ENCODE results near the gene MYORG. TPM values are rescaled to one million over a fixed set of nuclear protein-coding genes. Genes with fewer than 3 reads are reported as not detected.

Gene MYORG
- total RNA-seq: 6.2 TPM

DNA sequence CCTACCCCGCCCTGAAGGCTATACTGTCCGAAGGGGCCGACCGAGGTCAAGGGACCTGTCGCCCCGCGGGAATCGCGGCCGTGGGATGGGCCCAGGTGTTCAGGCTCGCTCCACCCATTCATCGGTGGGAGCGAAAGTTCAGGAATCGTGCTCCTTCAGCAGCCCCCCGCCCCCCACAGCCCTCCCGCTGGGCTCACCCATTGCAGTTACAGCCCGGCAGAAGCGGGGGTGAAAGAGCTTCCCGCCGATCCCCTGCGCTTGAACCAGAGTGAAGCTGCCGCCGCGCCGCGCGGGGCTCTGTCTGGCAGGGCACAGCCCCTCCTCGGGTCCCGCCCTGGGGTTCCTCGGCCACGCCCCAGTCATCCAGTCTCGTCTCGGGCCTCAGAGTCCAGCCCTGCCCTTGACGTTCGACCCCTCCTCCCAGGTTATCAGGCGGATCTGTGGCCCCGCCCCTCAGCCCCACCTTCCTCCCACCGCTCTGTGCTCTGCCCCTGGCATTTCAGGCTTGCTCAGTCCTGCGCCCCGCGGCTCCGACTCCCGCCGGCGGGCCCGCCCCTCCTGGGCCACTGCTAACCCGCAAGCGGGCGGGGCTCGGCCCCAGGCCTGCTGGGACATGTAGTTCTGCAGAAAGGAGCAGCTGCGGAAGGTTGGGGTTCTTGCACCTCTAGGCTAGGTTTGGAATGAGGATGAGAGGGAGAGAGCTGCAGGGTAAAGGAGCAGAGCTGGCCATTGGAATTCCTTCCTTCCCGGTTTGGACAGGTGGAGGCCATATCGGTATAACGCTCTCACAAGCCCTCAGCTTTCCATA, at the start of gene MYORG:
Gene MYORG, minus strand, starts transcription at position 303 of the 808 bp plus-strand sequence. CDS start 3,955 bp downstream, outside the sequence.

DNA sequence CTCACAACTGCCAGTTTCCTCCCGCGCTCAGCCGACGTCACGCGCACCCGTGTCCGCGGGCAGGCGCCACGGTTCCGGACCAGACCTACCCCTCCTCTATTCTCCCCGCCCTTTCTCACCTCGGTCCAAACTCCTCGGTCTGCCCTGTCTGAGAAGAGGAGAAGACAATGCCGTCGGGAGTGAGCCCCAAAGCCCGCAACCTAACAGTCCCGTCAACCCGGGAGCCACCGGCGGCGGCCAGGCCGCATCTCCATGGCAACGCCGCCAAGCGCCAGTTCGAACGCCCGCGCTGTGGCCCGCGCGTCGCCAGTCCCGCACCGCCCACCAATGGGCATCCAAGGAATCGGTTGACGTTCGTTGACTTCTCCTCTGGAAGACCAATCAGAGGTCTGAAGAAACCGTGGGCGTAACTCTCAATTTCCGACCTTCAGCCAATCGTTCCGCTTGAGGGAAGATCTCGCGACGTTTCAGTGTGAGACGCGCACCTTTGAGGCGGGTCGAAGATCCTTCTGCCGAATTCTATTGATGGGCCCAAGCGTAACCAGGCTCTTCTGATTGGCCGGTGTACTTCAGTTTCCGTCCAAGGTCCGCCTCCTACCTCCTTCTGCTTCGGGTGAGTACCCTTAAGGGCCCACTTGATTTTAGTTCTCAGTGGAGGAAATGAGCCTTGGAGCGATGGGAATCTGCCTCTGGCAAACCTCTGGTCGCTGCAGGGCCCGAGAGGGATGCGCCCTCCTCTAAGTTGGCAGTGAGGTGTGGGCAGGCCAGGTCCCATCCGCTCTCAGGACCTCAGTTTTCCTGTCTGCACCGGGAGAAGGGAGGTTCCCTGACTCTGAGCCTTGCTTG, 47.5 kb downstream of the MYORG start, which contains the start of the genes KIF24 and NUDT2:
Gene KIF24, minus strand, starts transcription at position 282 of the 846 bp plus-strand sequence. CDS start 17,922 bp downstream, outside the sequence.
Gene NUDT2, plus strand, starts transcription at position 583 of the 846 bp plus-strand sequence. CDS start 9,471 bp downstream, outside the sequence.

Small RNA genes lying within 50 kb of the gene (small RNA-seq; reads per million reads assigned to genes)
- gene RF00019: not detected

Other genes with a start within 250 kb of the MYORG start
- 36.7 TPM for gene UBAP1, start 197.9 kb downstream of the MYORG start, total RNA-seq
- 3.2 TPM for gene KIF24, start 47.6 kb downstream of the MYORG start, total RNA-seq
- 18.7 TPM for gene NUDT2, start 47.3 kb downstream of the MYORG start, total RNA-seq
- gene FAM219A, start 81.7 kb upstream of the MYORG start, total RNA-seq: 36.4 TPM
- 4.4 TPM for gene DNAI1, start 81.9 kb upstream of the MYORG start, total RNA-seq
- 58.8 TPM for gene ENHO, start 146.1 kb upstream of the MYORG start, total RNA-seq
- 17.5 TPM for gene CNTFR, start 212.8 kb upstream of the MYORG start, total RNA-seq
- gene RPP25L, start 235.2 kb upstream of the MYORG start, total RNA-seq: 12.7 TPM
- gene DCTN3, start 243.6 kb upstream of the MYORG start, total RNA-seq: 150 TPM